ENCODE measurements around the gene AP4B1.

DNA sequence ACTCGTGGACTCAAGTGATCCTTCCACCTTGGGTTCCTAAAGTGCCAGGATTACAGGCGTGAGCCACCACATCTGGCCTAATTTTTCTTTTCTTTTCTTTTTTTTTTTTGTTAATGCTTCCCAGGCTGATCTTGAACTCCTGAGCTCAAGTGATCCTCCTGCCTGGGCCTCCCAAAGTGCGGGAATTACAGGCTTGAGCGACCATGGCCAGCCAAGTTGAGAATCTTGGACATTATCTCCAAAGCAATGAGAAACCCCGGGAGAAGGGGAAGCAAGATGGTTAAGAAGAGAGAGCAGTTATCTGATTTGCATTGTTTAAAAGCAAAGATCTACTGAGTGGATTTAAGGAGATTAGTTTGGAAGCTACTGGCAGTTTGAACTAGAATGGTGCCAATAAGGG, 33.6 kb upstream of the AP4B1 start:
- TF ChIP-seq, protein P1, sequence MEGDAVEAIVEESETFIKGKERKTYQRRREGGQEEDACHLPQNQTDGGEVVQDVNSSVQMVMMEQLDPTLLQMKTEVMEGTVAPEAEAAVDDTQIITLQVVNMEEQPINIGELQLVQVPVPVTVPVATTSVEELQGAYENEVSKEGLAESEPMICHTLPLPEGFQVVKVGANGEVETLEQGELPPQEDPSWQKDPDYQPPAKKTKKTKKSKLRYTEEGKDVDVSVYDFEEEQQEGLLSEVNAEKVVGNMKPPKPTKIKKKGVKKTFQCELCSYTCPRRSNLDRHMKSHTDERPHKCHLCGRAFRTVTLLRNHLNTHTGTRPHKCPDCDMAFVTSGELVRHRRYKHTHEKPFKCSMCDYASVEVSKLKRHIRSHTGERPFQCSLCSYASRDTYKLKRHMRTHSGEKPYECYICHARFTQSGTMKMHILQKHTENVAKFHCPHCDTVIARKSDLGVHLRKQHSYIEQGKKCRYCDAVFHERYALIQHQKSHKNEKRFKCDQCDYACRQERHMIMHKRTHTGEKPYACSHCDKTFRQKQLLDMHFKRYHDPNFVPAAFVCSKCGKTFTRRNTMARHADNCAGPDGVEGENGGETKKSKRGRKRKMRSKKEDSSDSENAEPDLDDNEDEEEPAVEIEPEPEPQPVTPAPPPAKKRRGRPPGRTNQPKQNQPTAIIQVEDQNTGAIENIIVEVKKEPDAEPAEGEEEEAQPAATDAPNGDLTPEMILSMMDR (IDR thresholded peaks at IDR 0.05; ENCODE audit: low read length) = no peak
- no peak for TF ChIP-seq EZH2 (IDR thresholded peaks at IDR 0.05; ENCODE audit: borderline replicate concordance, low read length)
